Ovary (tissue), 3 donors: ENCODE measurements around the gene WBP1.

Experiments
- CTCF ChIP-seq, 3 donors: fragments of 450-650 bp in 2 of 3; fragments of 200-600 bp in 1 of 3; IDR thresholded peaks; one replicate each; pipeline versions ENCODE4 v1.5.1 to v1.8.0; 2016 to 2022; ENCODE audit warnings: antibody characterized with exemption in 3 of 3, mild to moderate bottlenecking in 1 of 3
- POLR2A ChIP-seq: fragments of 450-650 bp; IDR thresholded peaks from one replicate; pipeline ENCODE4 v1.6.1; 2017; ENCODE audit warnings: antibody characterized with exemption, mild to moderate bottlenecking, moderate library complexity
- donor health status: DM: no; HTN: no; CAD: no.

- TF ChIP-seq POLR2A: no peak
- no peak for TF ChIP-seq CTCF (IDR thresholded peaks at IDR 0.05)
These were observed 33.2 kb upstream of the WBP1 start for GRCh38 chr2:74424995-74425406.
